Upper lobe of right lung (tissue), 1 donor: ENCODE measurements around the gene METAP2. TPM values are rescaled to one million over a fixed set of nuclear protein-coding genes. Genes with fewer than 3 reads are reported as not detected.

ENCODE experiments used
- ATAC-seq: fragments of 200-7000 bp; cut with Tn5 transposase; one replicate; pipeline ENCODE4 v1.9.1; 2020; ENCODE audit warnings: mild to moderate bottlenecking, moderate library complexity
- DNase-seq: peaks from one replicate; pipeline ENCODE4 v3.0.0-alpha.2; 2020
- H3K27ac ChIP-seq: fragments of 200-600 bp; one replicate; pipeline ENCODE4 v1.8.0; 2022
- H3K27me3 ChIP-seq: fragments of 200-600 bp; one replicate; pipeline ENCODE4 v1.8.0; 2022; ENCODE audit warnings: mild to moderate bottlenecking
- H3K36me3 ChIP-seq: fragments of 200-600 bp; one replicate; pipeline ENCODE4 v1.8.0; 2022
- H3K4me1 ChIP-seq: fragments of 200-600 bp; one replicate; pipeline ENCODE4 v1.8.0; 2022
- H3K4me3 ChIP-seq: fragments of 200-600 bp; one replicate; pipeline ENCODE4 v1.8.0; 2022; ENCODE audit warnings: mild to moderate bottlenecking
- H3K9me3 ChIP-seq: fragments of 200-600 bp; one replicate; pipeline ENCODE4 v1.8.0; 2022
- intact Hi-C: fragments of 100-400 bp; cut with DNase I; formaldehyde crosslinking; loops from one replicate; pipeline ENCODE4 v1.11.0; 2022
- total RNA-seq: library from RNA; stranded (reverse); fragmentation: NEBNext Ultra II Directional; extraction: Animal tissue kit (Norgen Biotek cat#: 25700); gene quantifications from one replicate; pipeline ENCODE4 v1.2.1, GENCODE V29; 2021
- TF ChIP-seq, protein P1 (sequence below): fragments of 200-600 bp; IDR thresholded peaks from one replicate; pipeline ENCODE4 v1.8.0; 2022; ENCODE audit warnings: antibody characterized with exemption
- donor health status: DM: no; HTN: yes; CAD: no; lungs with severe emphysema.

METAP2 gene
- total RNA-seq, 1 donor from 2014 or later, result 53.8 TPM

GRCh38 chr12:95465275-95465674, 8.7 kb upstream of the METAP2 start:
- Histone ChIP-seq H3K4me3 (no peak overlapping the region), H3K9me3 (no peaks in the 10 kb centered on the region), H3K27ac (no peak overlapping the region), H3K4me1 (no peaks in the 10 kb centered on the region), H3K36me3 (no peaks in the 10 kb centered on the region), H3K27me3 (no peaks in the 10 kb centered on the region)
- ATAC-seq (no peak), DNase-seq (no peak)
- intact Hi-C loops, result no loop called here
- TF ChIP-seq, protein P1, sequence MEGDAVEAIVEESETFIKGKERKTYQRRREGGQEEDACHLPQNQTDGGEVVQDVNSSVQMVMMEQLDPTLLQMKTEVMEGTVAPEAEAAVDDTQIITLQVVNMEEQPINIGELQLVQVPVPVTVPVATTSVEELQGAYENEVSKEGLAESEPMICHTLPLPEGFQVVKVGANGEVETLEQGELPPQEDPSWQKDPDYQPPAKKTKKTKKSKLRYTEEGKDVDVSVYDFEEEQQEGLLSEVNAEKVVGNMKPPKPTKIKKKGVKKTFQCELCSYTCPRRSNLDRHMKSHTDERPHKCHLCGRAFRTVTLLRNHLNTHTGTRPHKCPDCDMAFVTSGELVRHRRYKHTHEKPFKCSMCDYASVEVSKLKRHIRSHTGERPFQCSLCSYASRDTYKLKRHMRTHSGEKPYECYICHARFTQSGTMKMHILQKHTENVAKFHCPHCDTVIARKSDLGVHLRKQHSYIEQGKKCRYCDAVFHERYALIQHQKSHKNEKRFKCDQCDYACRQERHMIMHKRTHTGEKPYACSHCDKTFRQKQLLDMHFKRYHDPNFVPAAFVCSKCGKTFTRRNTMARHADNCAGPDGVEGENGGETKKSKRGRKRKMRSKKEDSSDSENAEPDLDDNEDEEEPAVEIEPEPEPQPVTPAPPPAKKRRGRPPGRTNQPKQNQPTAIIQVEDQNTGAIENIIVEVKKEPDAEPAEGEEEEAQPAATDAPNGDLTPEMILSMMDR, result no peak

- Histone ChIP-seq H3K27me3 (no peaks in the 10 kb centered on the region), H3K27ac (no peak overlapping the region), H3K4me1 (peaks cover 14% of the 10 kb centered on the region), H3K36me3 (no peaks in the 10 kb centered on the region), H3K4me3 (no peak overlapping the region), H3K9me3 (no peaks in the 10 kb centered on the region)
- TF ChIP-seq, protein P1, result no peak
- DNase-seq (no peak), ATAC-seq (no peak)
- intact Hi-C loops, result no loop called here
These were observed 3.7 kb upstream of the METAP2 start for GRCh38 chr12:95470300-95470699.

DNA sequence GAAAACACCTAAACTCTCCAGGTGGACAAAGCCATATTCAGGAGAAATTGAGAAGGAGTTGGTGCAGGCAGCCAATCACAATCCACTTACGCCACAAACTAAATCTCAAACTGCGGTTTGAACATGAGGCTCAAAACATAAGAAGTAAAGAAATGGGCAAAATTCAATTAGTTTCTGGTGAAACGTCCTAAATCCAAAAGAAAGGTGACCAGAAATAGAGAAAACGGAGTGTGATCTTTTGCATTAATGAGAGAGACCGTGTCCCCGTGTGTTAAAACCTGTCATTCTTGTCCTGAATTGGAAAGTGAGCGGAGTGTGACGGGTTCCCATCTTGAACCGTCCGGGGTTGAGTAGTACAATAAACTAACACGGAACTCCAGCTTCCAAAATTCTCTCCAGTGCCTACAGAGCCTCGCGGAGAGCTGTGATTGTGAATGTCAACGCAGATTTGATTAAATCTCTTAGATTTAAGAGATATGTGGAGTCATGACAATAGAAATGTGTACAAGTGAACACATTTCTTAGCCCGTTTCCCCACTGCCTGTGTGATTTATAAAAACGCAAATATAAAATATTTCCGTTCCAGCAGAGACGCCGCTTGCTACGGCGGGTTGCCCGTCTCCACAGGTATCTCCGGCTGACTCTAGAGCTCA, 595 bp upstream of the METAP2 start:
- Histone ChIP-seq H3K4me1 (peaks cover 22% of the 10 kb centered on the region), H3K27me3 (no peaks in the 10 kb centered on the region), H3K9me3 (no peaks in the 10 kb centered on the region), H3K36me3 (peaks cover 27% of the 10 kb centered on the region), H3K4me3 (peak overlapping the region; percentile 97), H3K27ac (peak overlapping the region; percentile 98)
- ATAC-seq (peak; percentile 55), DNase-seq (no peak)
- intact Hi-C loops, result no loop called here
- TF ChIP-seq, protein P1, result no peak

- peaks cover 34% of the 10 kb centered on the region for H3K36me3 ChIP-seq
- no peaks in the 10 kb centered on the region for H3K27me3 ChIP-seq
- TF ChIP-seq, protein P1, result no peak
- ATAC-seq, result no peak
- peaks cover 24% of the 10 kb centered on the region for H3K4me1 ChIP-seq
- no peaks in the 10 kb centered on the region for H3K9me3 ChIP-seq
- peak overlapping the region; percentile 97 for H3K4me3 ChIP-seq
- intact Hi-C loops, result no loop called here
- DNase-seq, result no peak
- H3K27ac ChIP-seq, result peak overlapping the region; percentile 98
These were observed 657 bp downstream of the METAP2 start for GRCh38 chr12:95474660-95474958.

DNA sequence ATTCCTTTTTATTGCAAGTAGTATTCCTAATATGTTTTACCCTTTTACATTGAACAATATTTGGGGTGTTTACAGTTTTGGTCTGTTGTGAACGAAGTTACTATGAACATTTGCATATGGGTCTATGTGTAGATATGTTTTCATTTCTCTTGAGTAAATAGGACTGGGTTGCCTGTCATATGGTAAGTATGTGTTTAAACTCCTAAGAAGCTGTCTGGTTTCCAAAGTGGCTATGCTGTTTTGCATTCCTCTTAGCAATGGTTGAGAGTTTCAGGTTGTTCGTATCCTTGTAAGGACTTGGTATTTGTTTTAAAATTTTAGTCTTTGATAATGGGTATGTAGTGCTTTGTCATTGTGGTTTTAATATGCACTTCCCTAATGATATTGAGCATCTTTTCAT, 6.3 kb downstream of the METAP2 start:
- no peak overlapping the region for H3K4me3 ChIP-seq
- intact Hi-C loops, result no loop called here

More for the DNA sequence above, 6.3 kb downstream of the METAP2 start:
- H3K27ac ChIP-seq, result no peak overlapping the region
- no peaks in the 10 kb centered on the region for H3K27me3 ChIP-seq
- ATAC-seq (peak; percentile 62), DNase-seq (no peak)
- H3K9me3 ChIP-seq, result no peaks in the 10 kb centered on the region
- peaks cover 35% of the 10 kb centered on the region for H3K4me1 ChIP-seq
- peaks cover 63% of the 10 kb centered on the region for H3K36me3 ChIP-seq
- TF ChIP-seq, protein P1, result no peak
